ENCODE data around the gene ZNF776.
A peak's percentile ranks its signal among the peaks of the same experiment; 100 is the strongest.

- no peak for TF ChIP-seq CTCF (IDR thresholded peaks at IDR 0.05)
- TF ChIP-seq EP300 (IDR thresholded peaks at IDR 0.05; ENCODE audit: low read depth), result no peak
- TF ChIP-seq POLR2AphosphoS5 (IDR thresholded peaks at IDR 0.05), result peak; percentile 33 to 81 (median 80)
- peak; percentile 58 for TF ChIP-seq POLR2A (IDR thresholded peaks at IDR 0.05)
These were observed 22.9 kb downstream of the ZNF776 start, which contains the start of gene ZNF586 for GRCh38 chr19:57769345-57770131.

All from transverse colon (tissue), 4 donors.